HepG2 (cell line): ENCODE measurements around the gene BTBD19.

Source experiments
- KMT2B ChIP-seq: IDR thresholded peaks from 2 replicates; pipeline ENCODE4 v1.6.1; 2016; ENCODE audit warnings: missing genetic modification reagents, missing compliant biosample characterization
- USF2 ChIP-seq, 2 experiments: sonication (generic) in 1 of 2; formaldehyde crosslinking in 1 of 2; IDR thresholded peaks; 2 replicates each; pipeline versions ENCODE4 v1.5.1 to v1.6.1; 2011 to 2020; ENCODE audit warnings: borderline replicate concordance in 1 of 2, low read depth in 1 of 2, low read length in 1 of 2, mild to moderate bottlenecking in 1 of 2, missing genetic modification reagents in 1 of 2, moderate library complexity in 1 of 2
- ZNF335 ChIP-seq: sonication (generic); formaldehyde crosslinking; IDR thresholded peaks from 2 replicates; pipeline ENCODE4 v1.4.0; 2020; ENCODE audit warnings: missing genetic modification reagents
- TF ChIP-seq, protein P1 (sequence below): sonication (generic); formaldehyde crosslinking; IDR thresholded peaks from 2 replicates; pipeline ENCODE4 v1.5.0; 2020; ENCODE audit warnings: mild to moderate bottlenecking, missing genetic modification reagents, moderate library complexity

DNA sequence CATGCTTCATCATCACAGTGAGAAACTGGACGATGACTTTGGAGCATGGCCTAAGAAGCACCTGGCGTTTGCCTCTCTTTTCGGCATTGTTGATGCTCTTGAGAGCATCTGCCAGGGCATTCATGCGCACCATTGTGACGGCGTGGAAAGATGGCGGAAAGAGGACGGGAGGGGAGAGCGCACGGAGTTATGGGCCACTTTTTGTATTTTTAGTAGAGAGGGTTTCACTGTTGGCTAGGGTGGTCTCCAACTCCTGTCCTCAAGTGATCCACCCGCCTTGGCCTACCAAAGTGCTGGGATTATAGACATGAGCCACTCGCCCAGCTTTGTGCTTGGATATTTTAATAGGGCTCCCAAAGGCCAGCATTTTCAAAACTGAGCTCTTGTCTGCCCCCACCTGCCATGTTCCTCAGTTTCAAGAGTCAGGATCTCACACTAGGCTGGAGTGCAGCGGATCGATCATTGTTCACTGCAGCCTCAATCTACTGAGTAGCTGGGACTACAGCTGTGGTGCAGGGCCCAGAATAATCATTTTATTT lies 27.7 kb upstream of the BTBD19 start:
- TF ChIP-seq ZNF335 (CRISPR knock-in tag) (no peak), USF2 (IDR thresholded peaks at IDR 0.05; ENCODE audit: low read depth, low read length) (no peak), USF2 (CRISPR knock-in tag; IDR thresholded peaks at IDR 0.05; ENCODE audit: borderline replicate concordance) (no peak), KMT2B (CRISPR knock-in tag) (no peak)
- TF ChIP-seq, protein P1, sequence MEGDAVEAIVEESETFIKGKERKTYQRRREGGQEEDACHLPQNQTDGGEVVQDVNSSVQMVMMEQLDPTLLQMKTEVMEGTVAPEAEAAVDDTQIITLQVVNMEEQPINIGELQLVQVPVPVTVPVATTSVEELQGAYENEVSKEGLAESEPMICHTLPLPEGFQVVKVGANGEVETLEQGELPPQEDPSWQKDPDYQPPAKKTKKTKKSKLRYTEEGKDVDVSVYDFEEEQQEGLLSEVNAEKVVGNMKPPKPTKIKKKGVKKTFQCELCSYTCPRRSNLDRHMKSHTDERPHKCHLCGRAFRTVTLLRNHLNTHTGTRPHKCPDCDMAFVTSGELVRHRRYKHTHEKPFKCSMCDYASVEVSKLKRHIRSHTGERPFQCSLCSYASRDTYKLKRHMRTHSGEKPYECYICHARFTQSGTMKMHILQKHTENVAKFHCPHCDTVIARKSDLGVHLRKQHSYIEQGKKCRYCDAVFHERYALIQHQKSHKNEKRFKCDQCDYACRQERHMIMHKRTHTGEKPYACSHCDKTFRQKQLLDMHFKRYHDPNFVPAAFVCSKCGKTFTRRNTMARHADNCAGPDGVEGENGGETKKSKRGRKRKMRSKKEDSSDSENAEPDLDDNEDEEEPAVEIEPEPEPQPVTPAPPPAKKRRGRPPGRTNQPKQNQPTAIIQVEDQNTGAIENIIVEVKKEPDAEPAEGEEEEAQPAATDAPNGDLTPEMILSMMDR (CRISPR knock-in tag), result no peak
